Measurements from ENCODE around the gene FAM20A.

The FAM20A gene

DNA sequence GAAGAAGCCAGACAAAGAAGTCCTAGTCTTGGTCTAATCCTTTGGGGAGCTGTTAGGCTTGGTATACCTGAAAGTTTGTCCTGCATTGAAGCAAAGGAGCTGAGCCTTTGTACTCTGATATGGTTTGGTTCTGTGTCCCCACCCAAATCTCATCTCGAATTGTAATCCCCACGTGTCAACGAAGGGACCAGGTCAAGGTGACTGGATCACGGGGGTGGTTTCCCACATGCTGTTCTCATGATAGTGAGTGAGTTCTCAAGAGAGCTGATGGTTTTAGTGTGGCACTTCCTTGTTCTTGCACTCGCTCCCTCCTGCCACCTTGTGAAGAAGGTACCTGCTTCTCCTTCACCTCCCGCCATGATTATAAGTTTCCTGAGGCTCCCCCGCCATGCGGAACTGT, 33.6 kb downstream of the FAM20A start:
- Histone ChIP-seq H3K27me3 (ENCODE audit: insufficient read depth, low read length) (no peaks in the 10 kb centered on the region), H3K36me3 (ENCODE audit: insufficient read depth, low read length) (no peaks in the 10 kb centered on the region), H2AFZ (ENCODE audit: low read length, unreplicated experiment) (no peak overlapping the region), H3K4me1 (ENCODE audit: control insufficient read depth, insufficient read depth, low read length, unreplicated experiment) (peaks cover 6% of the 10 kb centered on the region), H3K27ac (ENCODE audit: low read depth, low read length) (no peak overlapping the region), H3K4me3 (ENCODE audit: low read depth, low read length) (no peak overlapping the region), H3K79me2 (ENCODE audit: control insufficient read depth, insufficient read depth, low read length, unreplicated experiment) (no peaks in the 10 kb centered on the region)

DNA sequence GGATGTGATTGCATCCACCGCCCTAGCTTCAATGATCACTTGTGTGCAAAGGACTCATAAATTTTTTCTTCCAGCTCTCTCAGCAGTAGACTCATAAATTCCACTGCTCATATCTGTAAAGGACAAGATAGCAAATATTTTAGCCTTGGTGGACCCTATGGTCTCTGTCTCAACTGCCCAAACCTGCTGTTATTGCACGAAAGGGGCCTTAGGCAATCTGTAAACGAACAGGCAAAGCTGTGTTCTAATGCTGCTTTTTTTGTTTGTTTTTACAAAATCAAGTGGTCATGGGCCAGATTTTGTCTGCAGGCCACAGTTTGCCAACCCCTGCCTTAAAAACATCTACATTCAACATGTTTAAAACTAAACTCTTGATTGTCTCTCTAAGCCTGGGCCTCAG, 34.1 kb downstream of the FAM20A start:
- Histone ChIP-seq H3K79me2 (ENCODE audit: control insufficient read depth, insufficient read depth, low read length, unreplicated experiment) (no peaks in the 10 kb centered on the region), H3K4me1 (ENCODE audit: control insufficient read depth, insufficient read depth, low read length, unreplicated experiment) (peaks cover 6% of the 10 kb centered on the region), H3K27me3 (ENCODE audit: insufficient read depth, low read length) (no peaks in the 10 kb centered on the region), H3K36me3 (ENCODE audit: insufficient read depth, low read length) (no peaks in the 10 kb centered on the region), H2AFZ (ENCODE audit: low read length, unreplicated experiment) (no peak overlapping the region), H3K4me3 (ENCODE audit: low read depth, low read length) (no peak overlapping the region), H3K27ac (ENCODE audit: low read depth, low read length) (no peak overlapping the region)

DNA sequence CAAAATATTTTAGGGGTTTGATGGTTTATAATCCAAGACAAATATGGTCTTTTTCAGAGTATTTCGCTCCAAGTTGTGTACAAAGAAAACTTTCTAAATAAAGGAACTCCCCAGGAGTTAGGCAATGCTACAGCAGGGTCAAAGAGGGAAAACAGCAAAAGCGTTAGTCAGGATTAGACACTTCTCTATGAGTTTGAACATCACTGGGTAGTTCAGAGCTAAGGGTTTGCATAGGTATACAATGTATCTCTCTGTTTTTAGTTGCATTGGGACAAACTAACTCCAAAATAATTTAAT, 34.8 kb downstream of the FAM20A start:
- Histone ChIP-seq H3K4me3 (ENCODE audit: low read depth, low read length) (no peak overlapping the region), H3K79me2 (ENCODE audit: control insufficient read depth, insufficient read depth, low read length, unreplicated experiment) (no peaks in the 10 kb centered on the region), H2AFZ (ENCODE audit: low read length, unreplicated experiment) (no peak overlapping the region), H3K27ac (ENCODE audit: low read depth, low read length) (no peak overlapping the region), H3K36me3 (ENCODE audit: insufficient read depth, low read length) (no peaks in the 10 kb centered on the region), H3K4me1 (ENCODE audit: control insufficient read depth, insufficient read depth, low read length, unreplicated experiment) (peaks cover 6% of the 10 kb centered on the region), H3K27me3 (ENCODE audit: insufficient read depth, low read length) (no peaks in the 10 kb centered on the region)

DNA sequence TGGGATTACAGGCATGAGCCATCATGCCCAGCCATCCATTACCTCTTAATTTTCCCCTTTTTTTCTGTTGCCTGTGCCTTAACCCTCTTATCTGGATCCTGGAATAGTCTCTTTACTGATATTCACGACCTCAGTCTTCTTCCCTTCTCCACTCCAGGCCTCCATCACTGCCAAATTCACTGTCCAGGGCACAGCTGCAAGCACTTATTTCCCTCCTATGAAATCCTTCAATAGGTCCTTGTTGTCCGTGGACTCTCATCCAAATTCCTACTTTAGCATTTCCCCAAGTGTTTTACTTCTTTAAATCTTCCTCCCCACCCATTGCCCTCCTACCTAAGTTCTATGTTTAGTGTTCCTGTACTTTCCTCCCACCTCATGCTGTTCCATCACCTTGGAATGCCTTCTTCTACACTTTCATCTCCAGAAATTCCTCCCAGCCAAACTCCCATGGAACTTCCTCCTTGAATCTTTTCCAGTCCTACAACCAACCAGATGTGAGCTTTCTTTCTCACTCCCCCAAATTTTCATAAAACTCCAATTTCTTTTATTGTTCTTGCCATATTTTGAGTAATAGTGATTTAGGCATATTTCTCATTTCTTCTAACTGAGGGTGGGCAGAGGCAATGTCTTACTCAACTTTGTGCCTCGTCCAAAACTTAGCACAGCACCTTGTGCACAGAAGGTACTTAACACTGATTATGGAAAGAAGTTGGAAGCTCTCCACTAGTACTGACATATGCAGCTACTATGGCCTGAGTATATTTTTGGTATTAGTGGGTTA, 35.3 kb downstream of the FAM20A start:
- Histone ChIP-seq H3K27ac (ENCODE audit: low read depth, low read length) (no peak overlapping the region), H3K4me1 (ENCODE audit: control insufficient read depth, insufficient read depth, low read length, unreplicated experiment) (peaks cover 6% of the 10 kb centered on the region), H3K27me3 (ENCODE audit: insufficient read depth, low read length) (no peaks in the 10 kb centered on the region), H3K36me3 (ENCODE audit: insufficient read depth, low read length) (no peaks in the 10 kb centered on the region), H3K79me2 (ENCODE audit: control insufficient read depth, insufficient read depth, low read length, unreplicated experiment) (no peaks in the 10 kb centered on the region), H3K4me3 (ENCODE audit: low read depth, low read length) (no peak overlapping the region), H2AFZ (ENCODE audit: low read length, unreplicated experiment) (no peak overlapping the region)

DNA sequence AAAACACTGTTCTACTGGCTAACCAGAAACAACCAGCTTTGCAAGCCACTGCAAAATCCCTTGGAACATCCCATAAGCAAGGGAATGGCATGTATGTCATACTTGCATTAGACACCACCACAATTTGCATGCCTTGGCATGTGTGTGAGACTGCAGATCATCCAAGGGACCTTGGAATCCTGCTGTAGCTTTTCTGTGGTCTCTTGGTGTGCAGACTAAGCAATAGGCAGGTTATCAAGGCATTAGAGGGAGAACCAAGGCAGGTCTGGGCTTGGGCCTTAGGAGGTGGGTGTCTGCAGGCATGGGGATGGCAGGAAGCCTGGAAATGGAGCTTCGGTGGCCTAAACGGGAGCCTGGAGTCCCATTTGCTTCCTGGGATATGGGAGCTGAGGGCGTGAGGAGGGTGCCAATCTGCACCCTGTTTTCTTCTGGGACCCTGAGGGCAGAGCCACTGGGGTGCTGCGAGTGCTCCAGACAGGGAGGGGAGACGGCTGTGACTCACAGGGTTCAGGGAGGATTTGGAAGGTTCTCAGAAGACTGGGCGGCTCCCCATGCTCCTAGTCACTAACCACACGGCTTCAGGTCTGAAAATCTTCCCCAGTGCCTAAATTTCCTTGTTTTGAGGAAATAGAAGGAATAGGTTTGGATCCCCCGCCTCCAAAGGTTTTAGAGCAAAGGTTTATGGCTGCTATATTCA, 36.6 kb downstream of the FAM20A start:
- H2AFZ ChIP-seq (ENCODE audit: low read length, unreplicated experiment), result no peak overlapping the region
- H3K4me3 ChIP-seq (ENCODE audit: low read depth, low read length), result no peak overlapping the region
- H3K27ac ChIP-seq (ENCODE audit: low read depth, low read length), result no peak overlapping the region
- H3K79me2 ChIP-seq (ENCODE audit: control insufficient read depth, insufficient read depth, low read length, unreplicated experiment), result no peaks in the 10 kb centered on the region
- H3K36me3 ChIP-seq (ENCODE audit: insufficient read depth, low read length), result no peaks in the 10 kb centered on the region
- H3K27me3 ChIP-seq (ENCODE audit: insufficient read depth, low read length), result no peaks in the 10 kb centered on the region
- H3K4me1 ChIP-seq (ENCODE audit: control insufficient read depth, insufficient read depth, low read length, unreplicated experiment), result peaks cover 6% of the 10 kb centered on the region

DNA sequence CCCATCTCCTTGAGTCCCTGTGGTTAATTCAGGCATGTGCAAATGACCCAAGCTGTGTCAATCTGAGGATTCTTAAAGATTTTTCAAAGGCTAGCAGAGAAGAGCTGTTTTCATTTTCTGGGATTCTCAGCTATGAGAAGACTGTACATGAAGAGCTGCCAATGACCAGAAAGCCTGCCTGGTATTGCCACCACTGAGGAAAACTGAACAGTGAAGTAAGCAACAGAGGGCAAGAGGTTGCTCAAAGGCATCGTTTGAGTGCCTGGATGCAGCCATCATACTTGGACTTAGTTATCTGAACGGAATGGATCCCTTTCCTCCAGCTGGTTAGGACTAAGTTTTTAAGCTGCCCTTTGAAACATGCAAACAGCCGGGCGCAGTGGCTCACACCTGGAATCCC, 38.4 kb downstream of the FAM20A start:
- peaks cover 6% of the 10 kb centered on the region for H3K4me1 ChIP-seq (ENCODE audit: control insufficient read depth, insufficient read depth, low read length, unreplicated experiment)
- no peaks in the 10 kb centered on the region for H3K79me2 ChIP-seq (ENCODE audit: control insufficient read depth, insufficient read depth, low read length, unreplicated experiment)
- H3K27me3 ChIP-seq (ENCODE audit: insufficient read depth, low read length), result no peaks in the 10 kb centered on the region
- no peak overlapping the region for H2AFZ ChIP-seq (ENCODE audit: low read length, unreplicated experiment)
- no peak overlapping the region for H3K4me3 ChIP-seq (ENCODE audit: low read depth, low read length)
- no peaks in the 10 kb centered on the region for H3K36me3 ChIP-seq (ENCODE audit: insufficient read depth, low read length)
- no peak overlapping the region for H3K27ac ChIP-seq (ENCODE audit: low read depth, low read length)

DNA sequence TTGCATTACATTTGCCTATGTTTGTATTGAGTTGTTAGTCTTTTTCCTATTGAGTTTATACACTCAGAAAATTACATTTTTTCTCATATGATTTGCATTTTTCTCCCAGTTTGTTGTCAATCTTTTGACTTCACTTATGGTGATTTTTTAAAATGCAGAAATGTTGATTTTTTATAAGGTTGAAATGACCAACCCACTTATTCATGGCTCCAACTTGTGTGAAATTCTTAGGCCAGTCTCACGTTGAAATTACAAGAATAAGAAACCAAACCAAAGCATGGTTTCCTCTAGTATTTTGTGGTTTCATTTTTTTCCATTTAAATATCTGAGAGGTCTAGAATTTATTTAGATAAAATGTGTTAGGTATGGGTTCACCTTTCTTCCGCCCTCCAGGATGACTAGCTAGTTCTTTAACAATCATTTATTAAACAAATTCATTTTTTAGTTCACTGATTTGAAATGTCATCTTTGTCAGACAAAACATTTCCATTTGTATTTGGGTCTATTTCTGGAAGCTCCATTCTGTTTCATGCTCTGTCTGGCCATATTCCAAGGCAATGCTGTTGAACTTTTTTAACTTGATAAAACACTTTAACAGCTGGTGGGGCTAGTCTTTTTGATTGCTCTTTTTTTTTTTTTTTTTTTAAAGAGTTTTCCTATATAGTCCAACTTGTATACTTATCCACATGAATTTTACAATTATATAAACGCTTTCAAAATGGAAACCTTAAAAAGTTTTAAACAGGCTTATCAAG, 40.0 kb downstream of the FAM20A start:
- no peaks in the 10 kb centered on the region for H3K79me2 ChIP-seq (ENCODE audit: control insufficient read depth, insufficient read depth, low read length, unreplicated experiment)

DNA sequence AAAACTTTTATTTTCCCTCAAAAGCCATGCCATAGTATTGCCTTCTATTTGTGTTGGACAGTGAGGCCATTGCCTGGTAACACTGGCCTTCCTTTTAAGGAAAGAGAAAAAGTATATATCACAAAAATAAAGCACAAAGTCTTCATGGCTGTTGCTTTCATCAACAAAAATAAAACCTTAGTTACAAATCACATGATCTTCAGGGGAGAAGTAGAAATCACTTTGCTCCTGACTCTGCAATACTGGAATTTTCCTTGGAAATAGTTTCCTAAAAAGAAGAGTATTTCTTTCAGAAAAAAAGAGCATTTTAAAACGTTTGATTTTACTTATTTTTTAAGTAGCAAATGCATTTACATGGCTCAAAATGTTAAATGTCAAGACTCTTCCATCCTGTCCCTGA, 41.9 kb downstream of the FAM20A start:
- Histone ChIP-seq H3K36me3 (ENCODE audit: insufficient read depth, low read length) (no peaks in the 10 kb centered on the region), H3K27ac (ENCODE audit: low read depth, low read length) (no peak overlapping the region), H2AFZ (ENCODE audit: low read length, unreplicated experiment) (no peak overlapping the region), H3K4me3 (ENCODE audit: low read depth, low read length) (no peak overlapping the region), H3K27me3 (ENCODE audit: insufficient read depth, low read length) (no peaks in the 10 kb centered on the region), H3K79me2 (ENCODE audit: control insufficient read depth, insufficient read depth, low read length, unreplicated experiment) (no peaks in the 10 kb centered on the region), H3K4me1 (ENCODE audit: control insufficient read depth, insufficient read depth, low read length, unreplicated experiment) (no peaks in the 10 kb centered on the region)

More for the DNA sequence above, 40.0 kb downstream of the FAM20A start:
- Histone ChIP-seq H3K36me3 (ENCODE audit: insufficient read depth, low read length) (no peaks in the 10 kb centered on the region), H3K4me3 (ENCODE audit: low read depth, low read length) (no peak overlapping the region), H3K4me1 (ENCODE audit: control insufficient read depth, insufficient read depth, low read length, unreplicated experiment) (no peaks in the 10 kb centered on the region), H2AFZ (ENCODE audit: low read length, unreplicated experiment) (no peak overlapping the region), H3K27me3 (ENCODE audit: insufficient read depth, low read length) (no peaks in the 10 kb centered on the region), H3K27ac (ENCODE audit: low read depth, low read length) (no peak overlapping the region)

DNA sequence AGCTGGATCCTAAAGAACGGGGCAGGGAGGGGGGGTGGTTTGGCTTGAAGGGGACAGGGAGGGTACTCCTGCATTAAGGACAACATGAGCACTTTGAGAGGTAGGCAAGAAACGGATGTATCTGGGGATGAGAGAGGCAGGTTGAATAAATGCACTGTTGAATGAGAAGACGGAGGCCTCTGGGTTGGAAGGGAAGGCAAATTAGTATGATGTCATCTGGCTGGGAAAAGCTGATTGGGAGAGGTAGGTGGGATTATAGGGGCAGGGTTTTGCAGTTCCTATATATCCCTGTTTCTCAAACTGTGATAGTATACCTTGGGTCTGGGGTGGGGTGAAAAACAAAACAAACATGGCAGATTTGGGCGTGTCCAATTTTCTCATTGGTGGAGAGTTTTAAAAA, 44.6 kb downstream of the FAM20A start:
- no peaks in the 10 kb centered on the region for H3K27me3 ChIP-seq (ENCODE audit: insufficient read depth, low read length)
- H3K79me2 ChIP-seq (ENCODE audit: control insufficient read depth, insufficient read depth, low read length, unreplicated experiment), result no peaks in the 10 kb centered on the region
- H3K27ac ChIP-seq (ENCODE audit: low read depth, low read length), result no peak overlapping the region

DNA sequence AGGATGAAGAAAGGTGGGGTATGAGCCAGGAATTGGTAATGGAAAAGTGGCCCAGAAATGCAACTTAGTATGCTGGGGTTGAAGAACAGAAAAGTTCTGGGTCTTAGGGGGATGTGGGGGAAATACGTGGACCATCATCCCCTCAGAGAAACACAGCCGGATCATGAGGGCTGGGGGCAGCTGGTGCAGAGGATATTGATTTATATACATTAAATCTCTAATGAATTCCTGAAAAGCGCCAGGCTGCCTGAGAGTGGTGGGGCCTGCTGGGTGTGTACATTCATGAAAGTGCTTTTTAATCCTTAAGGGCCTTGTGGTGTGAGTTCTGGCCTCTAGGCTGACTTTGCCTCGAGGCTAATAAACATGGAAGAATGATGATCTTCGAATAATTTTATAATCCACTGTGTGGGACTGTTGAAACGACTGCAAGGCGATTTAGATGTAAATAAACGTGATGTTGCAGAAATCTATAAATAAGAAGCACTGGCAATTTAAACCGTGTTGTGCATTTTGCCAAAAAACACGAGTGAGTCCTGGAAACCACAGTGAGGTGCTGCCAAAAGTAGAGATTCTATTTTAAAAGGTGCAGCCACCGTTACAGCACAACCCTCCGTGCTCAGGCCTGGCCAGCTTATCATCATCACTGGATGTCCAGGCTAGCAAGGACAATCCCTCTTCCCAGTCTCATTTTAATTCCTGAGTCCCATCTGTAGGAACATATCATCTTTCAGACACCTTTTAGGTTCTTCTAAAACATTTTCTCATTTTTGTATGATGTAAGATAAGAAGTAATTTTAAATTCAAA, 56.9 kb downstream of the FAM20A start:
- H3K27me3 ChIP-seq (ENCODE audit: insufficient read depth, low read length), result no peaks in the 10 kb centered on the region

More for the DNA sequence above, 44.6 kb downstream of the FAM20A start:
- Histone ChIP-seq H3K4me3 (ENCODE audit: low read depth, low read length) (no peak overlapping the region), H3K36me3 (ENCODE audit: insufficient read depth, low read length) (no peaks in the 10 kb centered on the region), H2AFZ (ENCODE audit: low read length, unreplicated experiment) (no peak overlapping the region), H3K4me1 (ENCODE audit: control insufficient read depth, insufficient read depth, low read length, unreplicated experiment) (no peaks in the 10 kb centered on the region)

More for the DNA sequence above, 56.9 kb downstream of the FAM20A start:
- Histone ChIP-seq H3K79me2 (ENCODE audit: control insufficient read depth, insufficient read depth, low read length, unreplicated experiment) (no peaks in the 10 kb centered on the region), H3K4me3 (ENCODE audit: low read depth, low read length) (no peak overlapping the region), H3K36me3 (ENCODE audit: insufficient read depth, low read length) (no peaks in the 10 kb centered on the region), H3K27ac (ENCODE audit: low read depth, low read length) (no peak overlapping the region), H3K4me1 (ENCODE audit: control insufficient read depth, insufficient read depth, low read length, unreplicated experiment) (no peaks in the 10 kb centered on the region), H2AFZ (ENCODE audit: low read length, unreplicated experiment) (no peak overlapping the region)
